Uterus (tissue), 2 donors: ENCODE data around the gene GDI1.

Source experiments
- POLR2A ChIP-seq, 2 donors: fragments of 450-650 bp; IDR thresholded peaks; one replicate each; pipeline ENCODE4 v1.6.1; 2016; ENCODE audit warnings: antibody characterized with exemption in 2 of 2, mild to moderate bottlenecking in 1 of 2, moderate library complexity in 1 of 2
- TF ChIP-seq, protein P1 (sequence below), 4 experiments: fragments of 200-600 bp in 2 of 4; fragments of 450-650 bp in 2 of 4; sonication (generic) in 2 of 4; IDR thresholded peaks; one replicate each; pipeline ENCODE4 v1.5.1; 2016 to 2019; ENCODE audit warnings: antibody characterized with exemption in 4 of 4, mild to moderate bottlenecking in 2 of 4, moderate library complexity in 1 of 4

DNA sequence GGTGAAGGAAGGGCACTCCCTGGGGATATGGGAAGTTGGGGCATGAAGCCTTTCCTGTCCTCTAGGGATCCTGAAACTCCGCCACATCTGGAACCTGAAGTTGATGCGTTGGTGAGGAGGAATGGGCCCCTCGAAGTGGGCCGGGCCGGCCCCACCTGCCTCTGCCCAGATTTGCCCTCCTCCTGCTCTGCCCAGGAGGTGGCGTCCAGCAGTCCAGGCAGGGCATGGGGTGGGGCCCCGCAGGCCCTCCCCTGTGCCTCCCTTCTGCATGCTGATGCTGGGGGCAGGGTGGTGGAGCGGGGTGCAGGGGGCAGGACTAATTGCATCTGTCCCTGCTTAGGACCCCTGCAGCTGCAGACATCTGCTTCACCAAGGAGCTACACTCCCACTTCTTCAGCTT, 23.8 kb upstream of the GDI1 start:
- TF ChIP-seq, protein P1, sequence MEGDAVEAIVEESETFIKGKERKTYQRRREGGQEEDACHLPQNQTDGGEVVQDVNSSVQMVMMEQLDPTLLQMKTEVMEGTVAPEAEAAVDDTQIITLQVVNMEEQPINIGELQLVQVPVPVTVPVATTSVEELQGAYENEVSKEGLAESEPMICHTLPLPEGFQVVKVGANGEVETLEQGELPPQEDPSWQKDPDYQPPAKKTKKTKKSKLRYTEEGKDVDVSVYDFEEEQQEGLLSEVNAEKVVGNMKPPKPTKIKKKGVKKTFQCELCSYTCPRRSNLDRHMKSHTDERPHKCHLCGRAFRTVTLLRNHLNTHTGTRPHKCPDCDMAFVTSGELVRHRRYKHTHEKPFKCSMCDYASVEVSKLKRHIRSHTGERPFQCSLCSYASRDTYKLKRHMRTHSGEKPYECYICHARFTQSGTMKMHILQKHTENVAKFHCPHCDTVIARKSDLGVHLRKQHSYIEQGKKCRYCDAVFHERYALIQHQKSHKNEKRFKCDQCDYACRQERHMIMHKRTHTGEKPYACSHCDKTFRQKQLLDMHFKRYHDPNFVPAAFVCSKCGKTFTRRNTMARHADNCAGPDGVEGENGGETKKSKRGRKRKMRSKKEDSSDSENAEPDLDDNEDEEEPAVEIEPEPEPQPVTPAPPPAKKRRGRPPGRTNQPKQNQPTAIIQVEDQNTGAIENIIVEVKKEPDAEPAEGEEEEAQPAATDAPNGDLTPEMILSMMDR (IDR thresholded peaks at IDR 0.05) = no peak
- no peak for TF ChIP-seq POLR2A (IDR thresholded peaks at IDR 0.05)
